H1 (cell line): Measurements from ENCODE around the gene TRIM27. TPM values are rescaled to one million over a fixed set of nuclear protein-coding genes. Genes with fewer than 3 reads are reported as not detected.

Experiments
- CTCF ChIA-PET: fragments of 300-600 bp; sonication (Branson Sonifier 250); formaldehyde crosslinking; loops from one replicate; lab custom pipeline; 2021; ENCODE audit not compliant: partially characterized antibody; lab: Charles Lee
- POLR2A ChIA-PET: fragments of 300-600 bp; sonication (Branson Sonifier 250); formaldehyde crosslinking; loops from one replicate; lab custom pipeline; 2021; ENCODE audit warnings: inconsistent platforms; ENCODE audit not compliant: partially characterized antibody; lab: Charles Lee
- DNase-seq, 2 experiments: peaks; one replicate each; pipeline versions ENCODE4 v3.0.0 to v3.0.0-alpha.2; 2010 to 2022; ENCODE audit warnings: low spot score in 2 of 2, low read depth in 1 of 2, mixed read lengths in 1 of 2
- FAIRE-seq: peaks from 2 replicates; lab custom pipeline; 2011; peaks lifted over from hg19 to GRCh38; lab: Jason Lieb, UNC
- H2AFZ ChIP-seq: 2 replicates; pipeline ENCODE4 v1.8.1; 2012; ENCODE audit warnings: low read length, inconsistent platforms
- H2AK5ac ChIP-seq: 2 replicates; pipeline ENCODE4 v1.6.1; 2013; ENCODE audit warnings: low read depth, low read length
- H2BK120ac ChIP-seq: replicated peaks from 2 replicates; pipeline ENCODE3; 2013; ENCODE audit warnings: low read depth, low read length, inconsistent platforms
- H2BK12ac ChIP-seq: 2 replicates; pipeline ENCODE4 v1.6.1; 2013; ENCODE audit warnings: low read depth, low read length
- H2BK15ac ChIP-seq: 2 replicates; pipeline ENCODE4 v1.6.1; 2013; ENCODE audit warnings: low read length
- H2BK20ac ChIP-seq: 2 replicates; pipeline ENCODE4 v1.6.1; 2013; ENCODE audit warnings: low read length
- H2BK5ac ChIP-seq: 2 replicates; pipeline ENCODE4 v1.6.1; 2013; ENCODE audit warnings: low read depth, low read length
- H3K14ac ChIP-seq: 2 replicates; pipeline ENCODE4 v1.6.1; 2013; ENCODE audit warnings: inconsistent platforms; ENCODE audit not compliant: insufficient read length
- H3K18ac ChIP-seq: 2 replicates; pipeline ENCODE4 v1.6.1; 2013; ENCODE audit warnings: low read length; ENCODE audit errors: extremely low read depth
- H3K23ac ChIP-seq: 2 replicates; pipeline ENCODE4 v1.6.1; 2013; ENCODE audit warnings: inconsistent platforms; ENCODE audit not compliant: insufficient read length
- H3K23me2 ChIP-seq: 2 replicates; pipeline ENCODE4 v1.6.1; 2013; ENCODE audit warnings: low read depth, low read length
- H3K27ac ChIP-seq: 2 replicates; pipeline ENCODE4 v1.6.1; 2011; ENCODE audit warnings: low read depth, low read length, inconsistent platforms
- H3K27me3 ChIP-seq, 4 experiments: replicated peaks in 1 of 4; 1 replicate in 1 of 4; 2 replicates in 3 of 4; pipeline versions ENCODE4 v1.6.1 to v1.8.1; 2011 to 2013; ENCODE audit warnings: low read length in 3 of 4, mild to moderate bottlenecking in 3 of 4, inconsistent platforms in 2 of 4, mixed read lengths in 2 of 4, moderate library complexity in 1 of 4; ENCODE audit not compliant: control insufficient read depth in 3 of 4, insufficient read depth in 3 of 4; ENCODE audit errors: extremely low read depth in 1 of 4
- H3K36me3 ChIP-seq, 4 experiments: 2 replicates each; pipeline versions ENCODE4 v1.6.1 to v1.8.1; 2011 to 2013; ENCODE audit warnings: mild to moderate bottlenecking in 4 of 4, low read length in 3 of 4, moderate library complexity in 2 of 4, control low read depth in 1 of 4, inconsistent platforms in 1 of 4; ENCODE audit not compliant: insufficient read depth in 4 of 4, control insufficient read depth in 2 of 4
- H3K4ac ChIP-seq: replicated peaks from 2 replicates; pipeline ENCODE3; 2013; ENCODE audit warnings: low read length, low read depth, mixed read lengths, inconsistent platforms; ENCODE audit not compliant: insufficient read length
- H3K4me1 ChIP-seq, 4 experiments: replicated peaks in 1 of 4; 1 replicate in 1 of 4; 2 replicates in 3 of 4; pipeline versions ENCODE4 v1.6.1 to v1.8.1; 2011 to 2013; ENCODE audit warnings: low read length in 3 of 4, inconsistent platforms in 2 of 4, mixed read lengths in 1 of 4; ENCODE audit not compliant: insufficient read depth in 4 of 4, control insufficient read depth in 3 of 4
- H3K4me2 ChIP-seq, 2 experiments: 2 replicates each; pipeline versions ENCODE4 v1.6.1 to v1.8.1; 2011 to 2013; ENCODE audit warnings: low read depth in 2 of 2, low read length in 2 of 2, control low read depth in 1 of 2, inconsistent platforms in 1 of 2, mild to moderate bottlenecking in 1 of 2; ENCODE audit not compliant: insufficient read depth in 1 of 2
- H3K4me3 ChIP-seq, 4 experiments: fragments of 200-600, 300-600 bp in 1 of 4; sonication (generic), shearing (Covaris generic), sonication (Bioruptor Twin) in 1 of 4; 2 replicates each; pipeline versions ENCODE4 v1.5.1 to v1.8.1; 2011 to 2016; ENCODE audit warnings: low read length in 4 of 4, low read depth in 3 of 4, control low read depth in 2 of 4, inconsistent platforms in 2 of 4, mild to moderate bottlenecking in 2 of 4, mixed read lengths in 1 of 4, moderate library complexity in 1 of 4; ENCODE audit not compliant: insufficient read depth in 2 of 4; ENCODE audit errors: extremely low read depth in 1 of 4
- H3K56ac ChIP-seq: replicated peaks from 2 replicates; pipeline ENCODE3; 2013; ENCODE audit warnings: low read depth, mild to moderate bottlenecking, mixed read lengths, low read length, inconsistent platforms; ENCODE audit not compliant: insufficient read length
- H3K79me1 ChIP-seq: 2 replicates; pipeline ENCODE4 v1.6.1; 2013; ENCODE audit warnings: low read depth, low read length, control low read depth
- H3K79me2 ChIP-seq, 2 experiments: 2 replicates each; pipeline versions ENCODE4 v1.6.1 to v1.8.1; 2012 to 2013; ENCODE audit warnings: low read length in 2 of 2, mild to moderate bottlenecking in 2 of 2, inconsistent platforms in 1 of 2; ENCODE audit not compliant: insufficient read depth in 2 of 2, control insufficient read depth in 1 of 2
- H3K9ac ChIP-seq, 4 experiments: replicated peaks in 1 of 4; 1 replicate in 1 of 4; 2 replicates in 3 of 4; pipeline versions ENCODE4 v1.6.1 to v1.8.1; 2011 to 2013; ENCODE audit warnings: low read depth in 3 of 4, low read length in 3 of 4, control low read depth in 2 of 4, mild to moderate bottlenecking in 2 of 4, moderate library complexity in 2 of 4, inconsistent platforms in 1 of 4; ENCODE audit errors: extremely low read depth in 1 of 4
- H3K9me3 ChIP-seq, 2 experiments: 2 replicates each; pipeline versions ENCODE4 v1.6.1 to v1.8.1; 2012 to 2013; ENCODE audit warnings: mild to moderate bottlenecking in 2 of 2, moderate library complexity in 2 of 2, control low read depth in 1 of 2, inconsistent platforms in 1 of 2, low read depth in 1 of 2, low read length in 1 of 2, mixed read lengths in 1 of 2; ENCODE audit not compliant: insufficient read depth in 2 of 2
- H4K20me1 ChIP-seq, 2 experiments: replicated peaks in 1 of 2; 2 replicates each; pipeline versions ENCODE3 to v1.8.1; 2011 to 2013; ENCODE audit warnings: inconsistent platforms in 2 of 2, low read length in 2 of 2, mild to moderate bottlenecking in 1 of 2; ENCODE audit not compliant: insufficient read depth in 2 of 2, control insufficient read depth in 1 of 2
- H4K5ac ChIP-seq: 2 replicates; pipeline ENCODE4 v1.6.1; 2013; ENCODE audit warnings: low read length, low read depth, mixed read lengths, inconsistent platforms; ENCODE audit not compliant: insufficient read length
- H4K8ac ChIP-seq: 2 replicates; pipeline ENCODE4 v1.8.0; 2013; ENCODE audit warnings: mild to moderate bottlenecking, moderate library complexity, low read length, inconsistent platforms; ENCODE audit not compliant: insufficient read depth; ENCODE audit errors: extremely low read depth
- H4K91ac ChIP-seq: replicated peaks from 2 replicates; pipeline ENCODE3; 2013; ENCODE audit warnings: low read length, mixed read lengths, inconsistent platforms; ENCODE audit not compliant: insufficient read length
- ATF2 ChIP-seq: IDR thresholded peaks from 2 replicates; pipeline ENCODE4 v1.6.1; 2012; ENCODE audit warnings: low read length, inconsistent platforms
- ATF3 ChIP-seq: IDR thresholded peaks from 2 replicates; pipeline ENCODE4 v1.6.1; 2011; ENCODE audit warnings: low read depth, mild to moderate bottlenecking, low read length; ENCODE audit not compliant: insufficient read depth
- BACH1 ChIP-seq: IDR thresholded peaks from 2 replicates; pipeline ENCODE4 v1.6.1; 2012; ENCODE audit warnings: low read length, improper control_type of control experiment
- GABPA ChIP-seq: IDR thresholded peaks from 2 replicates; pipeline ENCODE4 v1.6.1; 2011; ENCODE audit warnings: mild to moderate bottlenecking, low read length, moderate library complexity, borderline replicate concordance; ENCODE audit not compliant: insufficient read depth
- POLR2AphosphoS5 ChIP-seq: IDR thresholded peaks from 2 replicates; pipeline ENCODE4 v1.6.1; 2011; ENCODE audit warnings: low read depth, low read length
- RFX5 ChIP-seq: IDR thresholded peaks from 2 replicates; pipeline ENCODE4 v1.6.1; 2011; ENCODE audit warnings: low read depth, low read length, improper control_type of control experiment, borderline replicate concordance
- SAP30 ChIP-seq: fragments of 300-600 bp; sonication (generic); IDR thresholded peaks from 2 replicates; pipeline ENCODE4 v1.7.1; 2012; ENCODE audit warnings: low read length, moderate library complexity, mild to moderate bottlenecking, inconsistent platforms; ENCODE audit not compliant: insufficient read depth, insufficient replicate concordance
- SIRT6 ChIP-seq: IDR thresholded peaks from one replicate; pipeline ENCODE4 v1.7.1; 2012; ENCODE audit warnings: low read length, inconsistent platforms
- SP1 ChIP-seq: IDR thresholded peaks from 2 replicates; pipeline ENCODE4 v1.6.1; 2011; ENCODE audit warnings: low read depth, low read length
- TAF1 ChIP-seq: IDR thresholded peaks from 2 replicates; pipeline ENCODE4 v1.6.1; 2011; ENCODE audit warnings: mild to moderate bottlenecking, low read depth, low read length
- TCF12 ChIP-seq: IDR thresholded peaks from 2 replicates; pipeline ENCODE4 v1.6.1; 2011; ENCODE audit warnings: low read depth, mild to moderate bottlenecking, low read length
- ZNF274 ChIP-seq: IDR thresholded peaks from 2 replicates; pipeline ENCODE4 v1.7.0; 2012; ENCODE audit warnings: low read length, borderline replicate concordance; ENCODE audit errors: extremely low read depth
- WGBS, 2 experiments: shearing (Covaris generic) in 1 of 2; methylation state at CpG; one replicate each; pipeline versions ENCODE4 v1.1.6 to v1.1.7; 2013 to 2015; ENCODE audit warnings: low lambda C conversion rate in 2 of 2, mixed read lengths in 2 of 2, inconsistent platforms in 1 of 2, low coverage in 1 of 2, missing lambda C conversion rate in 1 of 2; ENCODE audit not compliant: insufficient replicate concordance in 2 of 2, insufficient coverage in 1 of 2, insufficient read length in 1 of 2; ENCODE audit errors: extremely low coverage in 1 of 2, missing lambda C conversion rate in 1 of 2; 5-methylcytosine and 5-hydroxymethylcytosine counted together
- polyA plus RNA-seq, 7 experiments: library from polyadenylated mRNA; depleted of rRNA in 3 of 7; stranded (reverse) in 5 of 7; unstranded in 2 of 7; fragments of >200 nt in 5 of 7; fragments of 200-250 nt in 2 of 7; gene quantifications; 1 replicate in 5 of 7; 2 replicates in 1 of 7; 4 replicates in 1 of 7; pipeline versions ENCODE4 v1.2.1 to v1.2.3, GENCODE V29; 2011 to 2013; ENCODE audit warnings: missing spikeins in 2 of 7, mixed read lengths in 2 of 7
- total RNA-seq: library from RNA; stranded (reverse); fragmentation: NEBNext Ultra II Directional; extraction: Animal tissue kit (Norgen Biotek cat#: 25700); gene quantifications from 2 replicates; pipeline ENCODE4 v1.2.1, GENCODE V29; 2021

TRIM27 gene
- total and polyA plus RNA-seq, 2 of the 8 experiments (the other 6 are each of a cell fraction or from before 2014, with no cell fraction given) = 76.4 to 85.9 TPM

- no peak overlapping the region for H3K23ac ChIP-seq
- no peak for FAIRE-seq
- H3K4ac ChIP-seq = no peak overlapping the region
- no peaks in the 10 kb centered on the region for H3K9me3 ChIP-seq
- H2AFZ ChIP-seq = no peak overlapping the region
- H3K14ac ChIP-seq = no peak overlapping the region
- no peak for DNase-seq
- no peak overlapping the region for H3K56ac ChIP-seq
- H3K79me1 ChIP-seq = no peaks in the 10 kb centered on the region
- H4K8ac ChIP-seq = no peak overlapping the region
- no peak overlapping the region for H4K91ac ChIP-seq
- H2AK5ac ChIP-seq = no peak overlapping the region
- H3K18ac ChIP-seq = no peak overlapping the region
- H3K4me1 ChIP-seq = no peaks in the 10 kb centered on the region
- H3K9ac ChIP-seq = no peak overlapping the region
- no peak overlapping the region for H2BK15ac ChIP-seq
- no peaks in the 10 kb centered on the region for H3K79me2 ChIP-seq
- no peak overlapping the region for H4K5ac ChIP-seq
- H2BK120ac ChIP-seq = no peak overlapping the region
- no peak overlapping the region for H2BK20ac ChIP-seq
- 61% methylated on average over 2 of the region's 2 CpGs; no CpG with 5 or more reads in 1 of the 2 experiments for WGBS, 2 experiments
- ChIA-PET POLR2A (interaction anchor here (0.7 to 2.7 kb wide), 15 partner anchors 11 to 86 kb away, joined by 3 to 10 read pairs (median 4); partner anchors contain the start of gene TRIM27), CTCF (interaction anchor here (1.4 to 1.8 kb wide), 4 partner anchors 14 to 86 kb away, joined by 4 to 5 read pairs (median 4); no protein-coding TSS in a partner anchor)
- H3K27ac ChIP-seq = no peak overlapping the region
- H3K36me3 ChIP-seq = peaks cover 5 to 34% (median 24%) of the 10 kb centered on the region in 4 experiments
- H3K4me2 ChIP-seq = no peak overlapping the region; a peak in 1 of 4 replicates
- no peak overlapping the region for H2BK5ac ChIP-seq
- H3K27me3 ChIP-seq = no peaks in the 10 kb centered on the region
- peaks cover 0 to 4% of the 10 kb centered on the region in 2 experiments for H4K20me1 ChIP-seq
- no peak overlapping the region for H2BK12ac ChIP-seq
- H3K23me2 ChIP-seq = no peaks in the 10 kb centered on the region
- 0 out of 8 replicates have a peak overlapping the region, but pooled peaks of 1 of the 4 experiments have one; percentile 81 for H3K4me3 ChIP-seq
- TF ChIP-seq RFX5 = no peak
- TF ChIP-seq ATF2 = no peak
- TF ChIP-seq SP1 = no peak
- TF ChIP-seq GABPA = no peak
- TF ChIP-seq TAF1 = no peak
- TF ChIP-seq ATF3 = no peak
- TF ChIP-seq TCF12 = no peak
- no peak for TF ChIP-seq SAP30
- TF ChIP-seq ZNF274 = no peak
- TF ChIP-seq BACH1 = no peak
- no peak for TF ChIP-seq POLR2AphosphoS5
- no peak for TF ChIP-seq SIRT6
These were observed 25.1 kb downstream of the TRIM27 start for GRCh38 chr6:28898710-28898965.
